Epithelial cell of proximal tubule (primary cell): Measurements from ENCODE around the gene CBX6. TPM values are rescaled to one million over a fixed set of nuclear protein-coding genes. Genes with fewer than 3 reads are reported as not detected.
A peak's percentile ranks its signal among the peaks of the same experiment; 100 is the strongest.

ENCODE experiments used
- DNase-seq: peaks from one replicate; pipeline ENCODE4 v3.0.0-alpha.2; 2011; ENCODE audit warnings: low read depth
- H3K4me3 ChIP-seq: 2 replicates; pipeline ENCODE4 v1.5.1; 2011; ENCODE audit warnings: low read depth, mild to moderate bottlenecking, low read length
- total RNA-seq: library from RNA; depleted of rRNA; stranded (reverse); fragments of >200 nt; gene quantifications from 2 replicates; pipeline ENCODE4 v1.2.3, GENCODE V29; 2015
- TF ChIP-seq, protein P1 (sequence below): conservative IDR thresholded peaks from 2 replicates; pipeline ENCODE4 v1.5.1; 2012; ENCODE audit warnings: low read depth, mild to moderate bottlenecking, low read length

CBX6 gene
- total RNA-seq, 1 donor from 2014 or later: 36.7 TPM

DNA sequence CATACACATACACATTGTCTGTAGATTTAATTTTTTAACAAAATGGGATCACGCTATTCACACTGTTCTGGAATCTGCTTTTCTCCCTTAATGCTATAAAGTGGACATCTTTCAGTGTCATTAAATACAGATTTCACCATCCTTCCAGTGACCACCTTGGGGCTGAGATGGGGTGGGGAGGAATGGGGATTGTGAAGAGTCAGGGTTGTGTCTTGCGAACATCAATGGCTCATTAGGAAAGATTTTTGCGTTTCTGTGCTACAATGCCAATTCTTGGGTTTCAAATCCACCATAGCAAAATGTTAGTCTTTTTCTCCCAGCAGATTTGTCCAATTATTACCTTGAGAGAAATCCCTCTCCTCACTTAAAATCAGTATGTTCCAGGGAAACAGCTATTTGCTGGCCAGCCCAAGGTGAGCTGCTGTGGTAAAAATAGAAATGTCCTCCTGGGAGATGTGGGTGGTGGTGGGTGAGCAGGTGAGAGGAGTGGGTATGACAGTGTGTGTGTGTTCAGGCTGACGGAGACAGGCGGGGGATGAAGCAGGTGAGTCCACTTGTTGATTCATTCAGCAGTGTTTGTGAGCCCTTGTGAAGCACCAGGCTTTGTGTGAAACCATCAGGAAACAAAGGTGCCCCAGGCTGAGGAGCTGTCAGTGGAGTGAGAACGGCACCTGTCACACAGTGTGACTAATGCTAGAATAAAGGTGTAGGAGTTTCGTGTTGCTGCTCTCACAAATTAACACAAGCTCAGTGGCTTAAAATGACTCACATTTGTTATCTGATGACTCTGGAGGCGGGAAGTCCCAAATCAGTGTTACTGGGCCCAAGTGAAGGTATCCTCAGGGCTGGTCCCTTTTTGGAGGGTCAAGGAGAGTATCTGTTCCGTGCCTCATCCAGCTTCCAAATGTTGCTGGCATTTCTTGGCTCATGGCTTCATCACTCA lies 1.7 kb upstream of the CBX6 start:
- H3K4me3 ChIP-seq: no peak overlapping the region
- TF ChIP-seq, protein P1, sequence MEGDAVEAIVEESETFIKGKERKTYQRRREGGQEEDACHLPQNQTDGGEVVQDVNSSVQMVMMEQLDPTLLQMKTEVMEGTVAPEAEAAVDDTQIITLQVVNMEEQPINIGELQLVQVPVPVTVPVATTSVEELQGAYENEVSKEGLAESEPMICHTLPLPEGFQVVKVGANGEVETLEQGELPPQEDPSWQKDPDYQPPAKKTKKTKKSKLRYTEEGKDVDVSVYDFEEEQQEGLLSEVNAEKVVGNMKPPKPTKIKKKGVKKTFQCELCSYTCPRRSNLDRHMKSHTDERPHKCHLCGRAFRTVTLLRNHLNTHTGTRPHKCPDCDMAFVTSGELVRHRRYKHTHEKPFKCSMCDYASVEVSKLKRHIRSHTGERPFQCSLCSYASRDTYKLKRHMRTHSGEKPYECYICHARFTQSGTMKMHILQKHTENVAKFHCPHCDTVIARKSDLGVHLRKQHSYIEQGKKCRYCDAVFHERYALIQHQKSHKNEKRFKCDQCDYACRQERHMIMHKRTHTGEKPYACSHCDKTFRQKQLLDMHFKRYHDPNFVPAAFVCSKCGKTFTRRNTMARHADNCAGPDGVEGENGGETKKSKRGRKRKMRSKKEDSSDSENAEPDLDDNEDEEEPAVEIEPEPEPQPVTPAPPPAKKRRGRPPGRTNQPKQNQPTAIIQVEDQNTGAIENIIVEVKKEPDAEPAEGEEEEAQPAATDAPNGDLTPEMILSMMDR: no peak
- DNase-seq: no peak

DNA sequence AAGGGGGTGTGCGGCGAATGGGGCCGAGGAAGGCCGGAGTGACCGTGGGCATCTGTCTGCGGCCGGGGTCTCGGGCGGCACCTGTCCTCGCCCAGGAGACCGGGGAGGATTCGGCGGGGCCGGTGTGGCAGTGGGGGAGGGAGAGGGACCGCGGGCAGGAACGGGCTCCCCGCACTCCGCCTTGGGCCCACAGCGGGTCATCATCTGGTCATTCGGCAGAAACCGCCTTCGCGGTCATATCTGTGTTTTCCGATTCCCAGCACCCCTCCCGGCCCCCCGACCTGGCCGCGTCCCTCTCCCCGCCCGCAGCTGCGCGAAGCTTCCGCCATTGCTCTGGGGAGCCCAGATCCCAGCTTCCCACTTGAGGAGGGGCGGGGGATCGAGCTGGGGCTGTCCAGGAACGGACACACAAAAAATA lies 824 bp upstream of the CBX6 start:
- TF ChIP-seq, protein P1: no peak
- H3K4me3 ChIP-seq: peak overlapping the region; percentile 76
- DNase-seq: no peak

DNA sequence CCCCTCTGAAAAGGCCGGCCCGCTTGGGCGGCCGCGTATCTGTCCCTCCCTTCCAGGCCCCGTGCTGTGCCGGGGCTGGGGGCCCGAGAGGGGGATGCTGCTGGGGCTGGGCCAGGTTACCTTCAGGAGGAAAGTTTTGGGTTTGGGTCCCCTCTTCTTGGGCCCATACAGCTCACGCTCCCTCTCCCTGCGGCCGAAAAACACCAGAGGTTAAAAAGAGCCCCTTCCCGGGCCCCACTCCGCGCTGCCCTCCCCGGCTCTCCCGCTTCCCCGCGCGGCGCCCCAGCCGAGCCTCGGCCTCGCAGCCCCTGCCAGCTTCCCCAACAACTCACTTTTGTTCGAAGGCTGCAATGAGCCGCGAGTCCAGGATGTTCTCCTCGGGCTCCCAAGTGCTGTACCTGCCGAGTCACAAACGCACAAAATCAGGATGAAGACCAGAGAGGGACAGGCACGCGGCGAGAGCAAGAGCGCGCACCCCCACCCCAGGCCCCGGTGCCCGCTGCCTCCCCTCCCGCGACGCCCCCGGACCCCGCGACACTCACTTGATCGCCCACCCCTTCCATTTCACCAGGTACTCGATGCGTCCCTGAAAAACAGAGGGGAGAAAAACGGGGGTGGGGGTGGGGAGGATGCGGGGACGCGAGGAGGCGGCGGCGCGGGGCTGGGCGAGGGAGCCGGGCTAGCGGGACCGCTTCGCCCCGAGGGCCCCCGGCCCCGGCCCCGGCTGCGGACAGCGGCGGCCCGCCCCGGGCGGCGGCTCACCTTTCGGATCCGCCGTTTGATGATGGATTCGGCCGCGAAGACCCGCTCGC lies 450 bp downstream of the CBX6 start:
- DNase-seq: no peak
- TF ChIP-seq, protein P1: no peak

DNA sequence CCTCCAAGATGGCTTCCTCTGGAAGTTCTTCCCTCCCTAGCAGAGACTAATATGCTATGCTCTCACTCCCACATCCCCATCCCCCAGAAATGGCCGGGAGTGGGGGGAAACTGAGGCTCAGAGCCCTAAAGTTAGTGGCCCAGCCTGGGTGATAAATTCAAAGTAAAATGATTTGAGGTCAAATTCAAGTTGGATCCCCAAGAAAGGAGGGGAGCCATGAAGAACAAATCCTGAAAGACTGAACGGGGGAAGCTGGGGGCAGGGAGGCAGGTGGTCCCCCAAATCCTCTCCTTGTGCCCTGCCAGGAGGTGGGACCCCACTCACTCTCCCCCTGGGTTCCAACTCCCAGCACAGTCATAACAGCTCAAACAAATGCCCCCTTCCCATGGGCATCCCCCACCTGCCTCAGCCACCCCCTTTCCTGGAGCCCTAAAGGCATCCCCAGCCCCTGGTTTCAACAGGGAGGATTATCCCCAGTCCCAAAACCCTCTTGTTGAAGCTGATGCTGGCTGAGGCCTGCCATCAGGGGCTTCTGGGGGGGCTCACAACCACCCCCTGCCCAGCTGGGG lies 1.1 kb downstream of the CBX6 start:
- TF ChIP-seq, protein P1: no peak
- no peak for DNase-seq
- peak overlapping the region; percentile 76 for H3K4me3 ChIP-seq

More for the DNA sequence above, 450 bp downstream of the CBX6 start:
- peak overlapping the region; percentile 76 for H3K4me3 ChIP-seq

DNA sequence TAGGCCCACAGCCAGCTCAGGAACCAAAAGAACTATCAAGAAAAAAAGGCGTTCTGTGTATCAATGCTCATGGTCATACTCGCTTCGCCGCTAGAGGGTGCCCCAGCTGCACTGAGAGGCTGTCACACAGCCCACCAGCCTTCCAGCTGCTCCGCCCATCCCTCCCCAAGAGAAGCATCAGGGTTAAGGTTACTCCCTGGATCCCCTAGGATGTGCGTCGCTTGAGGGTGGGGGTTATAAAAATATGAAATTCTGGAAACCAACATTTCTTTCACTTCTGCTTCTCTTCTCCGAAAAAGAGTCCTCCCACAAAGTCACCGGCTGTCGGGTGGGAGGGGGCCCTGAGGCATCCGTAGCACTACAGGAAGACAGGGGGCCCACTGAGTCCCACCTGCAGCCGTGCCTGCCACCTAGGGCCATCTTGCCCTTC lies 1.7 kb downstream of the CBX6 start:
- no peak for DNase-seq
- H3K4me3 ChIP-seq: peak overlapping the region; percentile 76
- TF ChIP-seq, protein P1: peak; percentile 93

DNA sequence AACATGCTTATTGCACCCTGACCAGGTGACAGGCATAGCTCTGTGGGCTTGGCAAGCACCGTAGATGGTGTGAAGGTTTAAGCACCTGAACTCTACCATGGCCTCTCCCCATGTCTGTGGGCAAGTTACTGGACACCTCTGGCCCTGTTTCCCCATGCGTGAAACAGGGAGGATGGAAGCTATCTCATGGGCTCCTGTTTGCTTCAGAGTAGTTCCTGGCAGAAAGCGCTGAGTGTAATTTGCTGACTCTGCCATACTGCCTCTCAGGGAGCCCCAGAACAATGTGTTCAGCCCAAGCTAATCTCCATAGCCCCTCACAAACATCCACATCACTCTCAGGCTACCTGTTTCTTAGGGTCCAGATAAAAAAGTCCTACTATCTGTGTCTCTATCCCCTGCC lies 2.4 kb downstream of the CBX6 start:
- TF ChIP-seq, protein P1: no peak
- no peak overlapping the region for H3K4me3 ChIP-seq

More for the DNA sequence above, 2.4 kb downstream of the CBX6 start:
- no peak for DNase-seq
